ENCODE results near the gene GSAP.

DNA sequence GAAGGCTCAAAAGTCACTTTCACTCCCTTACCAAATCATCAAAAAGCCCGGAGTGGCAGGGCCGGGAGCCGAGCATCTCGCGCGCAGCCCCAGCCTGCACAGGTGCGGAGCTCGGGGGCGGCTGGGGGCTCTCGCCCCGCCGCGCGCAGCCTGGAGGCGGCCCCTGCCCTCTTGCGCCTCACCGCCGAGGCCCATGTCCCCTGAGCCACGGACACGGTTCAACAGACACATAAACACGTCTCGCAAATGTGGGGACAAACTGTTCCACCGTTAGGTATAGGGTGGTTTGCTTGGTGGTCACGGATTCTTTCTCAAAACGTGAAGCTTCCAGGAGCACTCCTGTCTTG is 700 bp downstream of the GSAP start:
- TF ChIP-seq MXI1 (IDR thresholded peaks at IDR 0.05; ENCODE audit: borderline replicate concordance, low read depth, low read length) (no peak), POLR2A (IDR thresholded peaks at IDR 0.05; ENCODE audit: low read depth, low read length) (no peak), CEBPB (IDR thresholded peaks at IDR 0.05; ENCODE audit: low read depth, low read length) (no peak), RAD21 (IDR thresholded peaks at IDR 0.05; ENCODE audit: low read length) (no peak), RFX5 (IDR thresholded peaks at IDR 0.05; ENCODE audit: low read depth, low read length) (no peak)
- TF ChIP-seq, protein P1, sequence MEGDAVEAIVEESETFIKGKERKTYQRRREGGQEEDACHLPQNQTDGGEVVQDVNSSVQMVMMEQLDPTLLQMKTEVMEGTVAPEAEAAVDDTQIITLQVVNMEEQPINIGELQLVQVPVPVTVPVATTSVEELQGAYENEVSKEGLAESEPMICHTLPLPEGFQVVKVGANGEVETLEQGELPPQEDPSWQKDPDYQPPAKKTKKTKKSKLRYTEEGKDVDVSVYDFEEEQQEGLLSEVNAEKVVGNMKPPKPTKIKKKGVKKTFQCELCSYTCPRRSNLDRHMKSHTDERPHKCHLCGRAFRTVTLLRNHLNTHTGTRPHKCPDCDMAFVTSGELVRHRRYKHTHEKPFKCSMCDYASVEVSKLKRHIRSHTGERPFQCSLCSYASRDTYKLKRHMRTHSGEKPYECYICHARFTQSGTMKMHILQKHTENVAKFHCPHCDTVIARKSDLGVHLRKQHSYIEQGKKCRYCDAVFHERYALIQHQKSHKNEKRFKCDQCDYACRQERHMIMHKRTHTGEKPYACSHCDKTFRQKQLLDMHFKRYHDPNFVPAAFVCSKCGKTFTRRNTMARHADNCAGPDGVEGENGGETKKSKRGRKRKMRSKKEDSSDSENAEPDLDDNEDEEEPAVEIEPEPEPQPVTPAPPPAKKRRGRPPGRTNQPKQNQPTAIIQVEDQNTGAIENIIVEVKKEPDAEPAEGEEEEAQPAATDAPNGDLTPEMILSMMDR (conservative IDR thresholded peaks at IDR 0.05; ENCODE audit: low read depth, low read length) = no peak
- TF ChIP-seq, protein P2, sequence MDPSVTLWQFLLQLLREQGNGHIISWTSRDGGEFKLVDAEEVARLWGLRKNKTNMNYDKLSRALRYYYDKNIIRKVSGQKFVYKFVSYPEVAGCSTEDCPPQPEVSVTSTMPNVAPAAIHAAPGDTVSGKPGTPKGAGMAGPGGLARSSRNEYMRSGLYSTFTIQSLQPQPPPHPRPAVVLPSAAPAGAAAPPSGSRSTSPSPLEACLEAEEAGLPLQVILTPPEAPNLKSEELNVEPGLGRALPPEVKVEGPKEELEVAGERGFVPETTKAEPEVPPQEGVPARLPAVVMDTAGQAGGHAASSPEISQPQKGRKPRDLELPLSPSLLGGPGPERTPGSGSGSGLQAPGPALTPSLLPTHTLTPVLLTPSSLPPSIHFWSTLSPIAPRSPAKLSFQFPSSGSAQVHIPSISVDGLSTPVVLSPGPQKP (IDR thresholded peaks at IDR 0.05; ENCODE audit: borderline replicate concordance, low read depth, low read length) = no peak

All from IMR-90 (cell line).